WTC11 (cell line): ENCODE measurements around the gene NECTIN2.

ENCODE experiments used
- CTCF ChIP-seq: fragments of 200-600 bp; IDR thresholded peaks from 2 replicates; pipeline ENCODE4 v1.8.0; 2022; ENCODE audit warnings: antibody characterized with exemption
- E2F1 ChIP-seq: sonication (generic); formaldehyde crosslinking; IDR thresholded peaks from 2 replicates; pipeline ENCODE4 v1.8.0; 2022; ENCODE audit warnings: mild to moderate bottlenecking, missing genetic modification reagents
- ETV6 ChIP-seq: sonication (generic); formaldehyde crosslinking; IDR thresholded peaks from 2 replicates; pipeline ENCODE4 v1.8.1; 2022; ENCODE audit warnings: mild to moderate bottlenecking, missing genetic modification reagents
- JUN ChIP-seq: sonication (generic); formaldehyde crosslinking; IDR thresholded peaks from 2 replicates; pipeline ENCODE4 v1.8.0; 2023; ENCODE audit warnings: mild to moderate bottlenecking, missing genetic modification reagents
- SMAD3 ChIP-seq: sonication (generic); formaldehyde crosslinking; IDR thresholded peaks from 2 replicates; pipeline ENCODE4 v1.8.0; 2022; ENCODE audit warnings: missing genetic modification reagents, mild to moderate bottlenecking, borderline replicate concordance
- TEAD4 ChIP-seq: sonication (generic); formaldehyde crosslinking; IDR thresholded peaks from 2 replicates; pipeline ENCODE4 v1.8.0; 2022; ENCODE audit warnings: mild to moderate bottlenecking, missing genetic modification reagents

DNA sequence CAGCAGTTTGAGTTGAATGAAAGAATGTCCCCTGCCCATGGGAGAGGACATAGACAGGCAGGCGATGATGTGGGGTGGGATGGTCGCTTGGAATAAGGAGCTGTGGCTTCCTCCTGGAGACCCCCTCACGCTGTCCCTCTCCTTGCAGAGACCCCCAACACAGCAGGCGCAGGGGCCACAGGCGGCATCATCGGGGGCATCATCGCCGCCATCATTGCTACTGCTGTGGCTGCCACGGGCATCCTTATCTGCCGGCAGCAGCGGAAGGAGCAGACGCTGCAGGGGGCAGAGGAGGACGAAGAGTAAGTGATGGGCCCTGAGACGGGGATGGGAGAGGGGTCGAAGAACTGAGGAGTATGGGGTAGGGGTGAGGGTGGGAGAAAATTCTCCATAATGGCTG is 36.0 kb downstream of the NECTIN2 start:
- TF ChIP-seq CTCF = no peak
- no peak for TF ChIP-seq E2F1 (CRISPR knock-in tag)
- TF ChIP-seq JUN (CRISPR knock-in tag) = no peak
- TF ChIP-seq TEAD4 (CRISPR knock-in tag) = no peak
- no peak for TF ChIP-seq SMAD3 (CRISPR knock-in tag)
- TF ChIP-seq ETV6 = no peak
